BLaER1 (cell line): ENCODE results near the gene RBM19.

ENCODE experiments used
- H3K27ac ChIP-seq: shearing (Covaris generic); formaldehyde crosslinking; 2 replicates; pipeline ENCODE4 v1.8.1; 2022
- H3K27me3 ChIP-seq: shearing (Covaris generic); formaldehyde crosslinking; 2 replicates; pipeline ENCODE4 v1.8.1; 2022
- H3K36me3 ChIP-seq: shearing (Covaris generic); formaldehyde crosslinking; 2 replicates; pipeline ENCODE4 v1.8.1; 2022
- H3K4me1 ChIP-seq: shearing (Covaris generic); formaldehyde crosslinking; 2 replicates; pipeline ENCODE4 v1.8.1; 2022
- H3K4me2 ChIP-seq: shearing (Covaris generic); formaldehyde crosslinking; 2 replicates; pipeline ENCODE4 v1.8.1; 2022
- H3K4me3 ChIP-seq: shearing (Covaris generic); formaldehyde crosslinking; 2 replicates; pipeline ENCODE4 v1.8.1; 2022
- H3K9ac ChIP-seq: shearing (Covaris generic); formaldehyde crosslinking; 2 replicates; pipeline ENCODE4 v1.8.1; 2022
- H3K9me3 ChIP-seq: shearing (Covaris generic); formaldehyde crosslinking; 2 replicates; pipeline ENCODE4 v1.8.1; 2022
- H4K20me1 ChIP-seq: shearing (Covaris generic); formaldehyde crosslinking; 2 replicates; pipeline ENCODE4 v1.8.1; 2022
- Cebpa-rat ChIP-seq: shearing (Covaris generic); IDR thresholded peaks from 2 replicates; pipeline ENCODE4 v1.8.1; 2022

The RBM19 gene

GRCh38 chr12:113932381-113933196 lies 33.5 kb downstream of the RBM19 start:
- no peak overlapping the region for H3K27ac ChIP-seq
- H3K9ac ChIP-seq = no peak overlapping the region

GRCh38 chr12:113931517-113931916 lies 34.6 kb downstream of the RBM19 start:
- Histone ChIP-seq H3K27ac (no peak overlapping the region), H3K9ac (no peak overlapping the region), H3K27me3 (no peaks in the 10 kb centered on the region), H4K20me1 (no peaks in the 10 kb centered on the region), H3K4me2 (no peak overlapping the region), H3K4me1 (peaks cover 49% of the 10 kb centered on the region), H3K9me3 (no peaks in the 10 kb centered on the region), H3K36me3 (peaks cover 55% of the 10 kb centered on the region), H3K4me3 (no peak overlapping the region)
- no peak for TF ChIP-seq Cebpa-rat

More at GRCh38 chr12:113932381-113933196, 33.5 kb downstream of the RBM19 start:
- Histone ChIP-seq H4K20me1 (no peaks in the 10 kb centered on the region), H3K9me3 (no peaks in the 10 kb centered on the region), H3K27me3 (no peaks in the 10 kb centered on the region), H3K4me2 (0 out of 2 replicates have a peak overlapping the region, but pooled peaks have one; percentile 3), H3K4me3 (no peak overlapping the region), H3K4me1 (peaks cover 44% of the 10 kb centered on the region), H3K36me3 (peaks cover 63% of the 10 kb centered on the region)
- TF ChIP-seq Cebpa-rat = no peak

GRCh38 chr12:113930249-113930648 lies 35.9 kb downstream of the RBM19 start:
- Histone ChIP-seq H3K4me3 (no peak overlapping the region), H3K9me3 (no peaks in the 10 kb centered on the region), H3K4me2 (no peak overlapping the region), H3K4me1 (peaks cover 61% of the 10 kb centered on the region), H3K27me3 (no peaks in the 10 kb centered on the region), H4K20me1 (no peaks in the 10 kb centered on the region), H3K36me3 (peaks cover 56% of the 10 kb centered on the region), H3K27ac (no peak overlapping the region), H3K9ac (no peak overlapping the region)
- TF ChIP-seq Cebpa-rat = no peak

- Histone ChIP-seq H3K9me3 (no peaks in the 10 kb centered on the region), H3K36me3 (peaks cover 56% of the 10 kb centered on the region), H3K4me2 (peak overlapping the region; percentile 25), H3K9ac (no peak overlapping the region), H3K27ac (no peak overlapping the region), H3K27me3 (no peaks in the 10 kb centered on the region), H3K4me3 (no peak overlapping the region), H4K20me1 (no peaks in the 10 kb centered on the region), H3K4me1 (peaks cover 69% of the 10 kb centered on the region)
- no peak for TF ChIP-seq Cebpa-rat
These were observed 36.7 kb downstream of the RBM19 start for GRCh38 chr12:113929312-113929989.

GRCh38 chr12:113926788-113927187 lies 39.3 kb downstream of the RBM19 start:
- Histone ChIP-seq H3K27me3 (no peaks in the 10 kb centered on the region), H3K27ac (peak overlapping the region; percentile 10; the same call in 1 of the 2 replicates), H4K20me1 (no peaks in the 10 kb centered on the region), H3K36me3 (peaks cover 53% of the 10 kb centered on the region), H3K4me3 (no peak overlapping the region), H3K9me3 (no peaks in the 10 kb centered on the region), H3K4me1 (peaks cover 82% of the 10 kb centered on the region), H3K4me2 (peak overlapping the region; percentile 77), H3K9ac (no peak overlapping the region)
- no peak for TF ChIP-seq Cebpa-rat

GRCh38 chr12:113924341-113924740 lies 41.8 kb downstream of the RBM19 start:
- Histone ChIP-seq H3K36me3 (peaks cover 39% of the 10 kb centered on the region), H3K27me3 (no peaks in the 10 kb centered on the region), H3K4me1 (peaks cover 98% of the 10 kb centered on the region), H3K9me3 (no peaks in the 10 kb centered on the region), H3K27ac (no peak overlapping the region), H3K4me3 (no peak overlapping the region), H3K9ac (no peak overlapping the region), H4K20me1 (no peaks in the 10 kb centered on the region), H3K4me2 (peak overlapping the region; percentile 18)
- no peak for TF ChIP-seq Cebpa-rat

- peaks cover 98% of the 10 kb centered on the region for H3K4me1 ChIP-seq
- no peaks in the 10 kb centered on the region for H4K20me1 ChIP-seq
- no peak overlapping the region for H3K4me3 ChIP-seq
- TF ChIP-seq Cebpa-rat = no peak
- no peaks in the 10 kb centered on the region for H3K27me3 ChIP-seq
- H3K9ac ChIP-seq = no peak overlapping the region
- no peaks in the 10 kb centered on the region for H3K9me3 ChIP-seq
- peak overlapping the region; percentile 43 for H3K27ac ChIP-seq
- H3K36me3 ChIP-seq = peaks cover 42% of the 10 kb centered on the region
- H3K4me2 ChIP-seq = peak overlapping the region; percentile 88
These were observed 42.9 kb downstream of the RBM19 start for GRCh38 chr12:113923251-113923650.

GRCh38 chr12:113921430-113921829 lies 44.7 kb downstream of the RBM19 start:
- Histone ChIP-seq H3K9me3 (no peaks in the 10 kb centered on the region), H3K4me1 (peaks cover 95% of the 10 kb centered on the region), H3K27ac (peak overlapping the region; percentile 43), H4K20me1 (no peaks in the 10 kb centered on the region), H3K36me3 (peaks cover 43% of the 10 kb centered on the region), H3K4me2 (peak overlapping the region; percentile 88), H3K27me3 (no peaks in the 10 kb centered on the region), H3K4me3 (no peak overlapping the region), H3K9ac (peak overlapping the region; percentile 21; the same call in 1 of the 2 replicates)
- TF ChIP-seq Cebpa-rat = no peak

- TF ChIP-seq Cebpa-rat = no peak
- no peaks in the 10 kb centered on the region for H4K20me1 ChIP-seq
- H3K9ac ChIP-seq = no peak overlapping the region
- H3K4me1 ChIP-seq = peaks cover 79% of the 10 kb centered on the region
- H3K4me3 ChIP-seq = no peak overlapping the region
- H3K27me3 ChIP-seq = no peaks in the 10 kb centered on the region
- H3K27ac ChIP-seq = peak overlapping the region; percentile 37
- H3K36me3 ChIP-seq = peaks cover 41% of the 10 kb centered on the region
- peak overlapping the region; percentile 88 for H3K4me2 ChIP-seq
- H3K9me3 ChIP-seq = no peaks in the 10 kb centered on the region
These were observed 46.3 kb downstream of the RBM19 start for GRCh38 chr12:113919791-113920190.

- Histone ChIP-seq H3K4me3 (no peak overlapping the region), H4K20me1 (no peaks in the 10 kb centered on the region), H3K27me3 (no peaks in the 10 kb centered on the region), H3K27ac (no peak overlapping the region), H3K4me2 (peak overlapping the region; percentile 35; the same call in 1 of the 2 replicates), H3K36me3 (peaks cover 36% of the 10 kb centered on the region), H3K4me1 (peaks cover 64% of the 10 kb centered on the region), H3K9ac (no peak overlapping the region), H3K9me3 (no peaks in the 10 kb centered on the region)
- TF ChIP-seq Cebpa-rat = no peak
These were observed 47.8 kb downstream of the RBM19 start for GRCh38 chr12:113918306-113918705.
